Ovary (tissue), 3 donors: ENCODE data around the gene GAREM1.

Experiments used
- CTCF ChIP-seq, 3 donors: fragments of 450-650 bp in 2 of 3; fragments of 200-600 bp in 1 of 3; IDR thresholded peaks; one replicate each; pipeline versions ENCODE4 v1.5.1 to v1.8.0; 2016 to 2022; ENCODE audit warnings: antibody characterized with exemption in 3 of 3, mild to moderate bottlenecking in 1 of 3
- POLR2A ChIP-seq: fragments of 450-650 bp; IDR thresholded peaks from one replicate; pipeline ENCODE4 v1.6.1; 2017; ENCODE audit warnings: antibody characterized with exemption, mild to moderate bottlenecking, moderate library complexity
- donor health status: DM: no; HTN: no; CAD: no.

GRCh38 chr18:32429402-32429801, 41.3 kb downstream of the GAREM1 start:
- no peak for TF ChIP-seq CTCF (IDR thresholded peaks at IDR 0.05)
- TF ChIP-seq POLR2A = no peak
